HL-60/S4 treated with phorbol 12-myristate 13-acetate at 8.2 ng/mL for 4 days and 3 days (cell line): ENCODE results near the gene ZNF512.
"Not testable (repeated sequence)": the region's sequence is repeated elsewhere in the genome, so short reads cannot be mapped to it uniquely, and the experiment has no call there.

Experiments used
- in situ Hi-C: fragments of 300-500 bp; cut with MboI; formaldehyde crosslinking; loops from 2 replicates; pipeline ENCODE4 v1.15.0; 2022; ENCODE audit warnings: low sequenced_read_pairs

Gene ZNF512

GRCh38 chr2:27628767-27629709, 46.2 kb downstream of the ZNF512 start, which contains the start of the genes CCDC121 and GPN1:
TSS of gene CCDC121 (minus strand) at chr2:27629012. CDS start at chr2:27627799, 1,213 bp downstream.
TSS of gene GPN1 (plus strand) at chr2:27629050. CDS start at chr2:27629059, 9 bp downstream.
- in situ Hi-C loops = no loop called here

- in situ Hi-C loops = not testable (repeated sequence)
These were observed 47.4 kb downstream of the ZNF512 start for GRCh38 chr2:27630257-27630656.

GRCh38 chr2:27634291-27634690, 51.4 kb downstream of the ZNF512 start:
- in situ Hi-C loops = no loop called here

- in situ Hi-C loops = no loop called here
These were observed 53.9 kb downstream of the ZNF512 start for GRCh38 chr2:27636766-27637165.

- in situ Hi-C loops = no loop called here
These were observed 55.3 kb downstream of the ZNF512 start for GRCh38 chr2:27638037-27638637.

GRCh38 chr2:27638709-27639108, 55.9 kb downstream of the ZNF512 start:
- in situ Hi-C loops = no loop called here

- in situ Hi-C loops = no loop called here
These were observed 57.9 kb downstream of the ZNF512 start for GRCh38 chr2:27640722-27641245.

GRCh38 chr2:27645197-27645596, 62.4 kb downstream of the ZNF512 start:
- in situ Hi-C loops = no loop called here

- in situ Hi-C loops = no loop called here
These were observed 64.4 kb downstream of the ZNF512 start for GRCh38 chr2:27647289-27647688.

- in situ Hi-C loops = no loop called here
These were observed 64.9 kb downstream of the ZNF512 start for GRCh38 chr2:27647737-27648136.

GRCh38 chr2:27651056-27651455, 68.2 kb downstream of the ZNF512 start:
- in situ Hi-C loops = no loop called here

GRCh38 chr2:27652341-27652740, 69.5 kb downstream of the ZNF512 start:
- in situ Hi-C loops = no loop called here

GRCh38 chr2:27652790-27653189, 69.9 kb downstream of the ZNF512 start:
- in situ Hi-C loops = no loop called here

GRCh38 chr2:27653397-27653796, 70.6 kb downstream of the ZNF512 start:
- in situ Hi-C loops = no loop called here

- in situ Hi-C loops = no loop called here
These were observed 72.5 kb downstream of the ZNF512 start for GRCh38 chr2:27655155-27655951.

GRCh38 chr2:27661371-27661770, 78.5 kb downstream of the ZNF512 start:
- in situ Hi-C loops = no loop called here

- in situ Hi-C loops = no loop called here
These were observed 80.7 kb downstream of the ZNF512 start, which contains the start of the genes SLC4A1AP and SUPT7L for GRCh38 chr2:27663285-27664153. TSS of gene SLC4A1AP (plus strand) at chr2:27663889. CDS start at chr2:27663915, 26 bp downstream. TSS of gene SUPT7L (minus strand) at chr2:27663614. CDS start at chr2:27662192, 1,422 bp downstream.

GRCh38 chr2:27664154-27664574, 81.3 kb downstream of the ZNF512 start:
- in situ Hi-C loops = no loop called here

GRCh38 chr2:27664622-27665363, 82.0 kb downstream of the ZNF512 start:
- in situ Hi-C loops = no loop called here
